Vagina (tissue), 2 donors: ENCODE results near the gene IRF6. TPM values are rescaled to one million over a fixed set of nuclear protein-coding genes. Genes with fewer than 3 reads are reported as not detected.

Experiments
- DNase-seq, 2 donors: peaks; one replicate each; pipeline ENCODE4 v3.0.0-alpha.2; 2017; ENCODE audit errors: extremely low spot score in 2 of 2
- H3K27ac ChIP-seq: fragments of 200-600 bp; sonication (generic); one replicate; pipeline ENCODE4 v1.5.1; 2019
- H3K27me3 ChIP-seq: fragments of 200-600 bp; sonication (generic); one replicate; pipeline ENCODE4 v1.5.1; 2019
- H3K36me3 ChIP-seq, 2 donors: fragments of 200-600 bp; sonication (generic); one replicate each; pipeline ENCODE4 v1.5.1; 2017 to 2019
- H3K4me1 ChIP-seq: fragments of 200-600 bp; sonication (generic); one replicate; pipeline ENCODE4 v1.5.1; 2019
- H3K4me3 ChIP-seq, 2 donors: fragments of 200-600 bp; sonication (generic); 1 replicate in 1 of 2; 2 replicates in 1 of 2; pipeline ENCODE4 v1.5.1; 2016 to 2019
- H3K9me3 ChIP-seq: fragments of 200-600 bp; sonication (generic); one replicate; pipeline ENCODE4 v1.5.1; 2019
- POLR2A ChIP-seq, 2 donors: fragments of 450-650 bp; IDR thresholded peaks; one replicate each; pipeline ENCODE4 v1.6.1; 2017; ENCODE audit warnings: antibody characterized with exemption in 2 of 2, mild to moderate bottlenecking in 2 of 2, moderate library complexity in 2 of 2
- POLR2AphosphoS5 ChIP-seq, 2 donors: sonication (generic); formaldehyde crosslinking; IDR thresholded peaks; one replicate each; pipeline ENCODE4 v1.9.0; 2017; ENCODE audit warnings: antibody characterized with exemption in 2 of 2, mild to moderate bottlenecking in 2 of 2, low read depth in 1 of 2; ENCODE audit not compliant: insufficient read depth in 1 of 2
- intact Hi-C: fragments of 100-400 bp; cut with DNase I; formaldehyde crosslinking; loops from one replicate; pipeline ENCODE4 v1.15.1; 2023
- total RNA-seq: library from RNA; depleted of rRNA; stranded (reverse); fragments of >200 nt; gene quantifications from one replicate; pipeline ENCODE4 v1.2.3, GENCODE V29; 2016
- TF ChIP-seq, protein P1 (sequence below), 3 experiments: fragments of 450-650 bp in 2 of 3; fragments of 200-600 bp in 1 of 3; sonication (generic) in 1 of 3; IDR thresholded peaks; one replicate each; pipeline ENCODE4 v1.5.1; 2017 to 2019; ENCODE audit warnings: antibody characterized with exemption in 3 of 3, mild to moderate bottlenecking in 2 of 3, moderate library complexity in 2 of 3

The IRF6 gene
- total RNA-seq, 1 donor from 2014 or later = 83.5 TPM

- TF ChIP-seq POLR2AphosphoS5 (IDR thresholded peaks at IDR 0.05; ENCODE audit: insufficient read depth in 1 of 2, low read depth in 1 of 2) = no peak
- Histone ChIP-seq H3K9me3 (no peaks in the 10 kb centered on the region), H3K36me3 (no peaks in the 10 kb centered on the region), H3K27ac (peak overlapping the region; percentile 13), H3K27me3 (no peaks in the 10 kb centered on the region), H3K4me3 (no peak overlapping the region), H3K4me1 (peaks cover 17% of the 10 kb centered on the region)
- intact Hi-C loops = loop anchor here (10.0 kb wide), 1 partner anchor 47 kb away; no protein-coding TSS in a partner anchor
- DNase-seq = no peak
These were observed 64.1 kb downstream of the IRF6 start for GRCh38 chr1:209741889-209742288.

DNA sequence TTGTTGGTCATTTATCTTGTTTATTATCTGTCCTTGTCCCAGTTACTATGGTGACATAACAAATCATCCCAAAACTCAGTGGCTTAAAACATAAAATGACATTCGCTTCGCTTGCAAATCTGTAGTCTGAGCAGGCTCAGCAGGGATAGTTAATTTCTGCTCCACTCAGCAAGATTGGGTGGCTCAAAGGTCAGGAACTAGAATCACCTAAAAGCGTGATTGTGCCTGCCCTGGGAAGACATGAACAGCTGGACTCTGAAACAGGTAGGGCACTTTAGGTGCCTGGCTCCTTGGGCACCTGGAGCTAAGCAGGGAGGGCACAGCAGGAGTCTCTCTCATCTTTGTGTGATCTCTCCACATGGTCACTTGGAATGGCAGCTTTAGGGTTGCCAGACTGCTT is 64.7 kb downstream of the IRF6 start:
- TF ChIP-seq POLR2A (IDR thresholded peaks at IDR 0.05) (no peak), POLR2AphosphoS5 (IDR thresholded peaks at IDR 0.05; ENCODE audit: insufficient read depth in 1 of 2, low read depth in 1 of 2) (no peak)
- TF ChIP-seq, protein P1, sequence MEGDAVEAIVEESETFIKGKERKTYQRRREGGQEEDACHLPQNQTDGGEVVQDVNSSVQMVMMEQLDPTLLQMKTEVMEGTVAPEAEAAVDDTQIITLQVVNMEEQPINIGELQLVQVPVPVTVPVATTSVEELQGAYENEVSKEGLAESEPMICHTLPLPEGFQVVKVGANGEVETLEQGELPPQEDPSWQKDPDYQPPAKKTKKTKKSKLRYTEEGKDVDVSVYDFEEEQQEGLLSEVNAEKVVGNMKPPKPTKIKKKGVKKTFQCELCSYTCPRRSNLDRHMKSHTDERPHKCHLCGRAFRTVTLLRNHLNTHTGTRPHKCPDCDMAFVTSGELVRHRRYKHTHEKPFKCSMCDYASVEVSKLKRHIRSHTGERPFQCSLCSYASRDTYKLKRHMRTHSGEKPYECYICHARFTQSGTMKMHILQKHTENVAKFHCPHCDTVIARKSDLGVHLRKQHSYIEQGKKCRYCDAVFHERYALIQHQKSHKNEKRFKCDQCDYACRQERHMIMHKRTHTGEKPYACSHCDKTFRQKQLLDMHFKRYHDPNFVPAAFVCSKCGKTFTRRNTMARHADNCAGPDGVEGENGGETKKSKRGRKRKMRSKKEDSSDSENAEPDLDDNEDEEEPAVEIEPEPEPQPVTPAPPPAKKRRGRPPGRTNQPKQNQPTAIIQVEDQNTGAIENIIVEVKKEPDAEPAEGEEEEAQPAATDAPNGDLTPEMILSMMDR (IDR thresholded peaks at IDR 0.05) = no peak
- Histone ChIP-seq H3K4me3 (no peak overlapping the region), H3K4me1 (peaks cover 17% of the 10 kb centered on the region), H3K27ac (no peak overlapping the region), H3K9me3 (no peaks in the 10 kb centered on the region), H3K27me3 (no peaks in the 10 kb centered on the region), H3K36me3 (no peaks in the 10 kb centered on the region)
- DNase-seq = no peak
- intact Hi-C loops = loop anchor here (10.0 kb wide), 1 partner anchor 46 kb away; no protein-coding TSS in a partner anchor

DNA sequence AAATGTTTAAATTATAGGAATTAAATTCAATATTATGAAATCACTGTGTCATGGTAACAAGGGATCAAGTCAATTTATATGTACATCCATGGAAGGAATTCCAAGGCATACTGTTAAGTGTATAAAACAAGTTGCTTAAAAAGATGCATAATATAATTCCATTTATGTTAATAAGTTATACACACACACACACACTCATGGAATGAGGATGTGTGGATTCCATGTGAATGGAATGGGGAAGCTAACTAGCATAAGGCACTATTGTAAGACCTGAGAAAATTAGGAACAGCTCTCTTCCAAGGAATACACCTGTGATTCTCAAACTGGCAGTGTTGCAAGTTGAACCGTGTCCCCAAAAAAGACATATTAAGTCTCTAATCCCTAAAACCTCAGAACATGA is 67.7 kb downstream of the IRF6 start:
- H3K4me1 ChIP-seq = peaks cover 20% of the 10 kb centered on the region
- DNase-seq = no peak
- no peaks in the 10 kb centered on the region for H3K36me3 ChIP-seq
- intact Hi-C loops = no loop called here
- H3K27me3 ChIP-seq = no peaks in the 10 kb centered on the region
- TF ChIP-seq POLR2A (IDR thresholded peaks at IDR 0.05) = no peak
- TF ChIP-seq, protein P1 (IDR thresholded peaks at IDR 0.05) = no peak
- TF ChIP-seq POLR2AphosphoS5 (IDR thresholded peaks at IDR 0.05; ENCODE audit: insufficient read depth in 1 of 2, low read depth in 1 of 2) = no peak
- H3K9me3 ChIP-seq = no peaks in the 10 kb centered on the region
- H3K4me3 ChIP-seq = no peak overlapping the region
- H3K27ac ChIP-seq = no peak overlapping the region

GRCh38 chr1:209737118-209737505 is 68.8 kb downstream of the IRF6 start:
- no peak overlapping the region for H3K27ac ChIP-seq
- H3K36me3 ChIP-seq = no peaks in the 10 kb centered on the region
- TF ChIP-seq, protein P1 (IDR thresholded peaks at IDR 0.05) = no peak
- TF ChIP-seq POLR2AphosphoS5 (IDR thresholded peaks at IDR 0.05; ENCODE audit: insufficient read depth in 1 of 2, low read depth in 1 of 2) = no peak
- no peak for TF ChIP-seq POLR2A (IDR thresholded peaks at IDR 0.05)
- intact Hi-C loops = no loop called here
- DNase-seq = no peak
- H3K9me3 ChIP-seq = no peaks in the 10 kb centered on the region
- H3K4me1 ChIP-seq = peaks cover 13% of the 10 kb centered on the region
- H3K4me3 ChIP-seq = no peak overlapping the region
- no peaks in the 10 kb centered on the region for H3K27me3 ChIP-seq

GRCh38 chr1:209736490-209737117 is 69.3 kb downstream of the IRF6 start:
- no peak for DNase-seq
- H3K27me3 ChIP-seq = no peaks in the 10 kb centered on the region
- no peak overlapping the region for H3K4me3 ChIP-seq
- peaks cover 8% of the 10 kb centered on the region for H3K4me1 ChIP-seq
- H3K9me3 ChIP-seq = no peaks in the 10 kb centered on the region
- intact Hi-C loops = no loop called here
- TF ChIP-seq POLR2AphosphoS5 (IDR thresholded peaks at IDR 0.05; ENCODE audit: insufficient read depth in 1 of 2, low read depth in 1 of 2) = no peak
- TF ChIP-seq, protein P1 (IDR thresholded peaks at IDR 0.05) = no peak
- no peaks in the 10 kb centered on the region for H3K36me3 ChIP-seq
- H3K27ac ChIP-seq = no peak overlapping the region

Other genes starting within 250 kb of the IRF6 start
- not detected for gene CAMK1G, start 222.4 kb downstream of the IRF6 start, total RNA-seq
- gene LAMB3, start 153.7 kb downstream of the IRF6 start, total RNA-seq = 68.8 TPM
- gene G0S2, start 130.7 kb downstream of the IRF6 start, total RNA-seq = 187 TPM
- gene HSD11B1, start 101.3 kb downstream of the IRF6 start, total RNA-seq = 18.7 TPM
- gene TRAF3IP3, start 50.1 kb downstream of the IRF6 start, total RNA-seq = 7.1 TPM
- 2.0 TPM for gene C1orf74, start 21.6 kb downstream of the IRF6 start, total RNA-seq
- 5.9 TPM for gene UTP25, start 21.8 kb upstream of the IRF6 start, total RNA-seq
- gene SYT14, start 132.1 kb upstream of the IRF6 start, total RNA-seq = 0.49 TPM